CD4-positive, alpha-beta T cell treated with Interleukin-10 for 1 hour (primary cell): Measurements from ENCODE around the gene ATP7B.
"Not testable (repeated sequence)": the region's sequence is repeated elsewhere in the genome, so short reads cannot be mapped to it uniquely, and the experiment has no call there.

Experiments used
- DNase-seq: peaks from one replicate; pipeline ENCODE4 v3.0.0-alpha.2; 2020

ATP7B gene

GRCh38 chr13:52010890-52011631, at the start of gene ATP7B:
TSS of gene ATP7B (minus strand) at chr13:52011450. CDS start at chr13:52011337, 113 bp downstream.
- peak; percentile 15 for DNase-seq

- no peak for DNase-seq
Measured at GRCh38 chr13:52053460-52053859, 42.2 kb upstream of the ATP7B start.

- no peak for DNase-seq
Measured at GRCh38 chr13:52051400-52051799, 40.1 kb upstream of the ATP7B start.

GRCh38 chr13:52048516-52048915, 37.3 kb upstream of the ATP7B start:
- no peak for DNase-seq

DNA sequence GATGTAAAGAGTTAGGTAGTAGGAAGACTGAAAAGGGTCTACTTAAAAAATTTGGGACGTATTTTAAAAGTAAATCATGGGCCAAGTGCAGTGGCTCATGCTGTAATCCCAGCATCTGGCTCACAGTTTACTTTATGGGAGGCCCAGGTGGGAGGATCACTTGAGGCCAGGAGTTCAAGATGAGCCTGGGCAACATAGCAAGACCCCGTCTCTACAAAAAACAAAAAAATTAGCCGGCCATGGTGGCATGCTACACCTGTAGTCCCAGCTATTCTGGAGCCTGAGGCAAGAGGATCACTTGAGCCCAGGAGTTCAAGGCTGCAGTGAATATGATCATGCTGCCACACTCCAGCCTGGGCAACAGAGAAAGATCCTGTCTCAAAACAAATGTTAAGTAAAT, 36.2 kb upstream of the ATP7B start:
- DNase-seq, result no peak

- no peak for DNase-seq
Measured at GRCh38 chr13:52043675-52044074, 32.4 kb upstream of the ATP7B start.

- no peak for DNase-seq
Measured at GRCh38 chr13:52036037-52036436, 24.8 kb upstream of the ATP7B start.

DNA sequence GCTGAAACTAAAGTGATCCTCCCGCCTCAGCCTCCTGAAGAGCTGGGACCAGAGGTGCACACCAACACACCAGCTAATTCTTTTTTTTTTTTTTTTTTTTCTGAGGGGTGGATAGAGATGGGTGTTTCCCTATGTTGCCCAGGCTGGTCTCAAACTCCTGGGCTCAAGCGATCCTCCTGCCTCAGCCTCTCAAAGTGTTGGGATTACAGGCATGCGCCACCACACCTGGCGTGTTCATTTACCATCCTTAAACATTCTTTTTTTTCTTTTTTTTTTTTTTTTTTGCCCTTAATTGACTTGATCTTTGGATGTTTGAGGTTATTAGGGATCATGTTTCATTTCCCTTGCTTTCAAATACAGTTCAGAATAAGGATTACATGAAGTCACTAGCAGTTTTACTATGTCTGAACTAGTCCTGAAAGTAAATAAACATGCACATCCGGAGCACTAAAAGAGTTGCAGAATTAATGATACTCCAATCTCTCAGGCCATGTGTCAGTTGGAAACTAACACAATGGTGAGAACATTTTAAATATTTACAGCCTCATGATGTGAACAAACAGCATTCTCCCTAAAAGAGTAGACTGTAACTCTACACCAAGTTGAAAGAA, 23.5 kb upstream of the ATP7B start:
- DNase-seq, result no peak

- DNase-seq, result no peak
Measured at GRCh38 chr13:52033039-52033438, 21.8 kb upstream of the ATP7B start.

DNA sequence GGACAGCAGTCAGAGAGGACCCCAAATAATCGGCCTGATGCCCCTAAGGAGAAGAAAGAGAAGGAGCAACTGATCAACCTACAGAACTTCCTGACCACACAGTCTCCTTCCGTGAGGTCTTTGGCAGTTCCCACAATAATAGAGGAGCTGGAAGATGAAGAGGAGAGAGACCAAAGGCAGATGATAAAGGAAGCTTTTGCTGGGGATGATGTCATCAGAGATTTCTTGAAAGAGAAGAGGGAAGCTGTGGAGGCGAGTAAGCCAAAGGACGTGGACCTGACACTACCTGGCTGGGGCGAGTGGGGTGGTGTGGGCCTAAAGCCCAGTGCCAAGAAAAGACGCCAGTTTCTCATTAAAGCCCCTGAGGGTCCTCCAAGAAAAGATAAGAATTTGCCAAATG, 19.2 kb upstream of the ATP7B start:
- DNase-seq, result not testable (repeated sequence)

DNA sequence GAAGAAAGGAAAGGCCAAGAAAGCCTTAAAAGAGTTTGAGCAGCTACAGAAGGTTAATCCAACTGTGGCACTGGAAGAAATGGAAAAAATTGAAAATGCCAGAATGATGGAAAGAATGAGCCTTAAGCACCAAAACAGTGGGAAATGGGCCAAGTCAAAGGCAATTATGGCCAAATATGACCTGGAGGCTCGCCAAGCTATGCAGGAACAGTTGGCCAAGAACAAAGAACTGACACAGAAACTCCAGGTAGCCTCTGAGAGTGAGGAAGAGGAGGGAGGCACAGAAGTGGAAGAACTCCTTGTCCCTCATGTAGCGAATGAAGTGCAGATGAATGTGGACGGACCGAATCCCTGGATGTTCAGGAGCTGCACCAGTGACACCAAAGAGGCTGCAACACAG, 18.3 kb upstream of the ATP7B start:
- DNase-seq, result no peak

DNA sequence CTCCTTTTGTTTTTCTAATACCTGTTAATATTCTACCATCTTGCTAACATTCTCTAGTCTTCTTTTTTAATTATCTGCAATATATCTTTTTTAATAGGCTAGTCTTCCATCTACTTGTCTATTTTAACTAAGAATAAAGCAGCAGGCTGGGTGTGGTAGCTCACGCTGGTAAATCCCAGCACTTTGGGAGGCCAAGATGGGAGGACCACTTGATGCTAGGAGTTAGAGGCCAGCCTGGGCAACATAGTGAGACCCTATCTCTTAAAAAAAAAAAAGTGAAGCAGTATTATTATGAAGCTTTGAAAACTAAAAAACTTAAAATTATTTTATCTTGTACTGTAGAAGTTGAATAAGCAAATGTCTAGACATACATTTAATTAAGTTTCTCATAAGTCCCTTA, 16.6 kb upstream of the ATP7B start:
- DNase-seq, result no peak

DNA sequence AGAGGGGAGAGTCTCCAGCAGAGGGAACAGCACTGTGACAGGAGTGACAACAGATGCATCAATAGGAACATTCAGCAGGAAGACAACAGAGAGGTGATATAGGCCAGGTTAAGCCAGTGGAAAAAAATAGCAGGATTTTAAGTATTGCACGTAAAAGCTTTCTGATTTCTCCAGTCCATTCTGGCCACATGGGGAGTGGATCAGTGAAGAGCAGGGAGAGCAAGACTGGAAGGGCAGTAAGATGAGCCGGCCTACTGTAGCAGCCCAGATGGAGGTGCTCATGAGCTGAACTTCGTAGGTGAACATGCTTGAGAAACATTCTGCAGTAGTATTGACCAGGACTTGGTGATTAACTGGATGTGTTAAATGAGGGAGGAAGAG, 15.0 kb upstream of the ATP7B start:
- DNase-seq, result no peak

DNA sequence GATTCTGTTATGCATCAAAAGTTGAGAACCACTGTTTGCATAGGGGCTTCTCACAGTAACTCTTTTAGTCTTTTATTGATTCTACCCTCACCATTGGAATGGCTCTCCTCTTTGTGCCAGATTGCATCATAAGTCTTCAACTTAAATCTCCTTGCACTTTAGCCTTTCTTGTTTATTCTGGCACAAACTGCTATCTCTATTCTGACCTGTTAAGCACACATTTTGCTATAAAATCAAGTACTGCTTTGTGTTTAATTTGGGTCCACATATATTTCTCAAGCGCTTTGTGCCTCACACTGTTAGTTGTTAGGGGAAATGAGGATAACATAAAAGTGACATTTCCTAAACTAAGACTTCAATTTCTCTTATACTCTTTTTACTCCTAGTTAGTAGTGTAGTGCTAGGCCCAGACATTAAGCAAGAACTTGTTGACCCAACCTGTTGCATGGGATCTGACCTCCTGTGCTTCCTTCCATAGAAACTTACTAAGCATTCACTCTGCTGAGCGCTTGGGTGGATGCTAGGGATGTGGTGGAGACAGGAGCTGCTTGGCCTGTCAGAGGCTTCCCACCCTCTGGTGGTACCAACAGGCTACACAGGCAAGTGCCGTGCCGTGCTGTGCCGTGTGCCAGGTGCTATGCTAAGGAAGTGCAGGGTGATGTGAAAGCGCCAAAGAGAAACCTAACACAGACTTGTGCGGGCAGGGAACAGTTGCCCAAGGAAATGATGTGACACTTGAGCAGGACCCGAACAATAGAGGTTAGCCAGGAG, 14.4 kb upstream of the ATP7B start:
- DNase-seq, result no peak

DNA sequence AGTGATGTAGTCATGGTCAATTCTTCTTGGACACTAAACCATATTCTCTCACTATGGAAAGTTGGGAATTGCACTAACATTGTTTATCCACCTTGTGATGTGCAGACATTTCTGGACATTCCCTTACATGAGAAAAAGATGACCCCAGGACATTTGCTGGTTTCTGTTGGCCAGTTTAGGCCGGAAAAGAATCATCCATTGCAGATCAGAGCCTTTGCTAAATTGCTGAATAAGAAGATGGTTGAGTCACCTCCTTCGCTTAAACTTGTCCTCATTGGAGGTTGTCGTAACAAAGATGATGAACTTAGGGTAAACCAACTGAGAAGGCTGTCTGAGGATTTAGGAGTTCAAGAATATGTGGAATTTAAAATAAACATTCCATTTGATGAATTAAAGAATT, 13.2 kb upstream of the ATP7B start, which contains the start of gene UTP14C:
TSS of gene UTP14C (plus strand) at position 211 of the 400 bp plus-strand sequence. CDS start 4,114 bp downstream, outside the sequence.
- DNase-seq, result no peak

DNA sequence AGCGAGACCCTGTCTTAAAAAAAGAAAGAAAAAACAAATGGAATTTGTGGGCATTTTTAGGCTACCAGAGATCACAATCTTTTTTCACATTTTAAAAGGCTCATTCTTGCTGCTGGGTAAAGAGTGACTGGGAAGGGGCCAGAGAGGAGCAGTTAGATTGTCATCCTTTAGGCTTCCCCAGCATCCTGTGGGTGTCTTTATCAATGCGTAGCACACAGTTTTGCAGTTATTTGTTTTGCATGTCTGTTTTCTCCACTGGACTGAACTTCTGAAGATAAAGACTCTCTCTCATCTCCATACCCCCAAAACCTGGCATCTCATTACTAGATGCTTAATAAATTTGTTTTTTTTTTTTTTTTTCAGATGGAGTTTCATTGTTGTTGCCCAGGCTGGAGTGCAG, 11.1 kb upstream of the ATP7B start:
- DNase-seq, result no peak

GRCh38 chr13:52020191-52020590, 8.9 kb upstream of the ATP7B start:
- no peak for DNase-seq

GRCh38 chr13:52016296-52016695, 5.0 kb upstream of the ATP7B start:
- no peak for DNase-seq

DNA sequence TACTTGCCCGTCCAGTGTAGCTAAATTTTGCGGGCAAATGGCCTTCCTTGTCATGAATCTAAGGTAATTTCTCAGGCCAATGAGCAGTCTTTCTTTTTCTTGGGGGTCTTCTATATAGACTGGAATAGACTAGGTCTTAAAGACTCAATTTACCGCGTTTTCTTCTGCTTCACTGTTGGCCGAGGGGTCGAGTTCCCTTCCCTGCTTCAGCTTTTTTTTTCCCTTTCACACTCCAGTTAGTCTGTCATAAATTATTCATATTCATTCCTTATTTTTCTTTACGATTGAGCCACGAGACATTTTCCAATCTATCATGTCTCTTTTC, 1.2 kb upstream of the ATP7B start:
- no peak for DNase-seq

DNA sequence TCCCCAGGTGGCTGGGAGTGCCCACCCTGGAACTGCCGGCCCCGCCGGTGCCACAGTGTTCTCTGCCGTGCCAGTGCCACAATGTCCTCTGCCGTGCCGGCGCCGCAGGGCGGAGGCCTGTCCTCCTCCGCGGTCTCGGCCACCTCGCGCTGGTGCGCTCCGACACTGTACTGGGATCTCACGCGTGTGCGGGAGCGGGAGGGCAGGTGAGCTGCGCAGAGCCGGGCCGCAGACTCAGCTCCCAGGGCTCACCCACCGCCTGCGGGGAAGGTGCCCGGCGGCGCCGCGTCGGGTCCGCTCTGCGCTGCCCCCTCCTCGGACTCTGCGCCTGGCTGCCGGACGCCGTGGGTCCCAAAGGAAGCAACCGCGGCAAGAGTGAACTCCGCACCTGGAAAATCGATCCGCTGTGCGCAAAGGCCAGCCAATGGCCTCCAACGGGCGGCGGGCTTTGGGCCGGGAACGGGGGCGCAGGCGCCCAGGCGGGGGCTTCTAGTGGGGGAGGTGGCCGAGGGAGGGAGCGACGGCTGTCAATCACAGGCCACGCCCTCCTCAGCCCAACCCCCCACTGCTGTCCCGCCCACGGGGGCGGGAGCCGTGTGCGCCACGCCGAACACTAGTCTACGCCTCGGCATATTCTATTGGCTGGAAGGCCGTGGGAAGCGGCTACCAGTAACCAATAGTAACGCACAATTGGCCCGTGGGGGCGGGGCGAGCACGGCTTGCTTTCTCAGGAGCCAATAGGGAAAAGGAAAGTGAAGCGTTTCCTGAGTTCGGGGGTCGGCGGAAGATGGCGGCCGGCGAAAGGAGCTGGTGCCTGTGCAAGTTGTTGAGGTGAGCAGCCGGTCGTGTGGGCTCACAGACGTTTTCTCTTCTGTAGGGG, 622 bp upstream of the ATP7B start, which contains the start of gene ALG11:
TSS of gene ALG11 (plus strand) at position 767 of the 880 bp plus-strand sequence. CDS start at position 788, 21 bp downstream.
- peak; percentile 100 for DNase-seq

DNA sequence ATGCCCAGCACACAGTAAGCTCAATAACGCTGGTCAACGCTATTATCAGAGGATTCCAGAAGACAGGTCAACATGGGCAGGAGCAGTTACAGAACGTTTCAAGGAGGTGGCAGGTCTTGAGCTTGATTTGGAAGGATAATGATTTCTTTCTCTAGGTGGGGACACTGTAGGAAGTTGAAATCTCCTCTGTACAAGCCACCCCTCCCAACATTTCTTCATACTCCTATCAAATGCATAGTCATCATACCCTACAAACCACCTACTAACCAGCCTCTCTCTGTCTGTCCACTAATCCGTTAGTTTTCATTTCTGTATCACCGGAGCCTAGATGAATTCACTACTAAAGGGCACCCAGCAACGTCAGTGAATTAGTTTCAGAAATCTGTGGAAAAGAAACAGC, 1.3 kb downstream of the ATP7B start:
- no peak for DNase-seq

DNA sequence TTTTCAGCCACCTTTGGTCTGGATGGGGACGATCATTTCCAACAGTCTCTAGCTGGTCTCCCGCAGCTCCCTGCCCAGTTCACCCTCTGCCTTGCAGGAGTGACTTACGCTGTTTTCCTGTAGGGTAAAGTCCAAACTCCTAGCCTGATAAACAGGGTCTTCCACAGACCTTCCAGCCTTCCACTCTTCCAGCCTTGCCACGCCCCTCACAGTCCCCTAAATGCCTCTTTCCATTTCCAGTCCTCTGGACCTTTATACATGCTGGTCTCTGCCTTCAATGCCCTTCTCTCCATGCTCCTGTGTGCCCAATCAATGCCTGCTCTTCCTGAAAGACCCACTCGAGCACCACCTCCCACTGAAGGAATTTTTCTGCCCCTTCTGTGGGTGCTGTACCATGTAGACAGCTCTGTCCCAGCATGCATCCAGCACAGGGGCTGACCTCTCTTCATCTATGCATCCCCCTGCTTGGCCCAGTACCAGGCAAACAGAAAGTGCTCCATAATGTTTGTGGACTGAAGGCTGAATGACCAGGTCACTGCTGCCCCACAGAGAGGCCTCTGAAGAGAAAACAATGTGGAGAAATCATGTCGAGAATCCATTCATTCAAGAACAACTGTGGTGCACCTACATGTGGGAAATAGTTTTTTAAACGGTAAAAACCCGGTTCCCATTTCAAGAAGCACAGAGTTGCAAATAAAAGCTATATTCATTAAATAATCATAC, 4.6 kb downstream of the ATP7B start:
- no peak for DNase-seq
